GM21576 (cell line): ENCODE measurements around the gene PMF1.
"Not testable (repeated sequence)": the region's sequence is repeated elsewhere in the genome, so short reads cannot be mapped to it uniquely, and the experiment has no call there.

Experiments used
- ATAC-seq: cut with Tn5 transposase; IDR thresholded peaks from one replicate; pipeline ENCODE4 v1.9.1; 2021; ENCODE audit warnings: mild to moderate bottlenecking, moderate library complexity; ENCODE audit not compliant: unreplicated experiment

Gene PMF1

GRCh38 chr1:156212833-156213643, at the start of gene PMF1:
PMF1 (plus strand) TSS chr1:156213007; CDS start chr1:156213016, 9 bp downstream.
- peak; percentile 88 for ATAC-seq

GRCh38 chr1:156163712-156164111, 49.1 kb upstream of the PMF1 start:
- ATAC-seq, result no peak

GRCh38 chr1:156164125-156164831, 48.5 kb upstream of the PMF1 start:
- no peak for ATAC-seq

GRCh38 chr1:156165083-156165482, 47.7 kb upstream of the PMF1 start:
- no peak for ATAC-seq

- no peak for ATAC-seq
These were observed 45.3 kb upstream of the PMF1 start for GRCh38 chr1:156167536-156167935.

- ATAC-seq, result no peak
These were observed 39.9 kb upstream of the PMF1 start for GRCh38 chr1:156172696-156173470.

GRCh38 chr1:156176610-156177210, 36.1 kb upstream of the PMF1 start:
- ATAC-seq, result no peak

- no peak for ATAC-seq
These were observed 34.7 kb upstream of the PMF1 start for GRCh38 chr1:156177919-156178654.

- ATAC-seq, result no peak
These were observed 32.3 kb upstream of the PMF1 start for GRCh38 chr1:156180471-156180870.

- ATAC-seq, result not testable (repeated sequence)
These were observed 31.3 kb upstream of the PMF1 start for GRCh38 chr1:156181391-156181924.

GRCh38 chr1:156182010-156182779, 30.6 kb upstream of the PMF1 start:
- ATAC-seq, result not testable (repeated sequence)

GRCh38 chr1:156186347-156187177, 26.2 kb upstream of the PMF1 start:
- ATAC-seq, result not testable (repeated sequence)

- not testable (repeated sequence) for ATAC-seq
These were observed 22.5 kb upstream of the PMF1 start for GRCh38 chr1:156190265-156190664.

- no peak for ATAC-seq
These were observed 21.4 kb upstream of the PMF1 start for GRCh38 chr1:156191292-156191964.

- ATAC-seq, result no peak
These were observed 19.7 kb upstream of the PMF1 start for GRCh38 chr1:156193208-156193487.

- ATAC-seq, result peak; percentile 94
These were observed 19.1 kb upstream of the PMF1 start, which contains the start of gene SLC25A44 for GRCh38 chr1:156193488-156194299. SLC25A44 (plus strand) TSS chr1:156194104; CDS start chr1:156199848, 5,744 bp downstream.

- no peak for ATAC-seq
These were observed 18.5 kb upstream of the PMF1 start for GRCh38 chr1:156194300-156194652.
